GM12801 (cell line): ENCODE data around the gene AGBL4.

Source experiments
- TF ChIP-seq, protein P1 (sequence below): IDR thresholded peaks from one replicate; pipeline ENCODE4 v1.5.1; 2011; ENCODE audit warnings: control low read depth; ENCODE audit not compliant: insufficient read length; ENCODE audit errors: extremely low read depth

The AGBL4 gene

DNA sequence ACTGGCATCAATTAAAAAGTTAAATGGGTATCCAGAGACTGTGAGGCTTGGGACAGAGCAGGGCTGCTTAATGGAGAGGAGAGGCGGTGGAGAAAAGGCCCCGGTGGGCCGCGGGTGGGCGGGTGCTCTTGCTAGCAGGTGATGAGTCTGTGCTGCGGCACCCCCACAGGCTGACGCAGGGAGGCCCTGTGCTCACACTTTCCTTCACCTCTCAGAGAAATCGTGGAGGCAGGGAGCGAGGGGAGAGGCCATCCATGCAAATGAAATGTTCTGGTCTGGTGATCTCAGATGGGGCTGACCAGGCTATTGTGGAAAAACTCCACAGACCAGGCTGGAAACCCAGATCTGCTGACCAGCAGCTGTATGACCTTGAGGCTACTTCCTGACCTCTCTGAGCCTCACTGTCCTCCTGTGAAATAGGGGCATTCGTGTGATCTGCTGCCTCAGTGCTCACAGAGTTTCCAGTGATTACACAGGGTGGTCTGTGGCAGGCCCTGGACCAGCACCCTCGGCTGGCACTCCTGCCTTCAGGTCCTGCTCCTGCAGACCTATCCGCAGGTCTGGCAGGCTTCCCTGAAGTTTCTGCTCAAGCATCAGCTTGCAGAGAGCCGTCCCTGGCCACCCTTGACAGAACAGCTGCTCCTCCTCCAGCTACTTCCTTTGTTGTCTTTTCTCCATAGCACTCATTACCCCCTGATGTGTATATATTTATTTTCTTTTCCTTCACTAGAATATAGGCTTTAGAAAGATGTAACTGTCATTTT is 1336.3 kb downstream of the AGBL4 start:
- TF ChIP-seq, protein P1, sequence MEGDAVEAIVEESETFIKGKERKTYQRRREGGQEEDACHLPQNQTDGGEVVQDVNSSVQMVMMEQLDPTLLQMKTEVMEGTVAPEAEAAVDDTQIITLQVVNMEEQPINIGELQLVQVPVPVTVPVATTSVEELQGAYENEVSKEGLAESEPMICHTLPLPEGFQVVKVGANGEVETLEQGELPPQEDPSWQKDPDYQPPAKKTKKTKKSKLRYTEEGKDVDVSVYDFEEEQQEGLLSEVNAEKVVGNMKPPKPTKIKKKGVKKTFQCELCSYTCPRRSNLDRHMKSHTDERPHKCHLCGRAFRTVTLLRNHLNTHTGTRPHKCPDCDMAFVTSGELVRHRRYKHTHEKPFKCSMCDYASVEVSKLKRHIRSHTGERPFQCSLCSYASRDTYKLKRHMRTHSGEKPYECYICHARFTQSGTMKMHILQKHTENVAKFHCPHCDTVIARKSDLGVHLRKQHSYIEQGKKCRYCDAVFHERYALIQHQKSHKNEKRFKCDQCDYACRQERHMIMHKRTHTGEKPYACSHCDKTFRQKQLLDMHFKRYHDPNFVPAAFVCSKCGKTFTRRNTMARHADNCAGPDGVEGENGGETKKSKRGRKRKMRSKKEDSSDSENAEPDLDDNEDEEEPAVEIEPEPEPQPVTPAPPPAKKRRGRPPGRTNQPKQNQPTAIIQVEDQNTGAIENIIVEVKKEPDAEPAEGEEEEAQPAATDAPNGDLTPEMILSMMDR = no peak

DNA sequence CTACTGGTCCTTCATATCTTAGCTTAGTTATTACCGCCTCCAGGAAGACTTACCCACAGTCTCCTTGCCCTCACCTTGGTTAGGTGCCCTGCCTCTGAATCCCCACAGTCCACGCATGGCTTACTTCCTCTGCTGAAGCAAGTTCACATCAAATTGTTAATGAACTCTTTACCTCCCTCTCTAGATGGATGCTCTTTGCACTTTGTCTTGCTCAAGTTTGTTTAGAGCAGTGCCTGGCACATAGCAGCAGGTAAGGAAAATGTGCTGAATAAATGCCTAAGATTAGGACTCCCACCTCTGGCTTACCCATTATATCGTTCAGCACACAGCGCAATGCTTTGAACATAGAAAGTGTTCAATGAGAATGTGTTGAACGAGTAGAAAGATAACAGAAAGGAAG is 1337.6 kb downstream of the AGBL4 start:
- TF ChIP-seq, protein P1 = no peak

DNA sequence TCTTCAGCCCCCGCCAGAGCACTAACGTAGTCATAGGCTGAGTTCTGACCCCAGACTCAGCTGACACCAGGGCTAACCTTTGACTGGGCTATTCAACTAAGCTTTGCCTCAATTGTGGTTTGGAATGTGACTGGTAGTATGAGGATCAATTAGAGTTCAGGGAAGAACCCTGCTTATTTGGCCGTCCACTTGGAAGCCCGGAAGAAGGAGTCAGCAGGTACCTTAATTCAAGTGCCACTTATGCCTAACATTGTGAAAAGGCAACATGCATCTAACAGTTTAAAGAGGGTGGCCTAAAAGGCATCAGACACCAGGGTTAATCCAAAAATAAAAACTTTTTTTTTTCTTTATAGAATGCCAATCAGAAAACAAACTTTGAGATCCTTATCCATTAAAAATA is 1339.4 kb downstream of the AGBL4 start:
- TF ChIP-seq, protein P1 = no peak

DNA sequence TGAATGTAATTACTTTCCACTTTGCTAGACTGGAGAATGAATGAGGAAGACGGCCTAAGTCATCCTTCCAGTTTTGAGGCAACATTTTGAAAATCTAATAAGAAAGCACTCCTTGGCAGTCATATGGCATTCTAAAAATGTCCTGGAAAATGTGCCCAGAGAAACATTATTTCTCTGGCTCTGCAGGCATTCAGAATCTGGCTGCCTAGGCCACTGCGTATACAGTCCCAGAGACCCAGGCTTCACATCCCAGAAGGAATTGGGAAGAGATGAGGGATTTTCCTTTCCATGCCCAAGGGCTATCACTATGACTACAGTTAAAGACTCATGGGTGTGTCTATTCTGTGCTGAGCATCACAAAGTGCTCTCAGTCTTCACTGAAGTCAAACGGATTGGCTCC is 1339.9 kb downstream of the AGBL4 start:
- TF ChIP-seq, protein P1 = no peak

DNA sequence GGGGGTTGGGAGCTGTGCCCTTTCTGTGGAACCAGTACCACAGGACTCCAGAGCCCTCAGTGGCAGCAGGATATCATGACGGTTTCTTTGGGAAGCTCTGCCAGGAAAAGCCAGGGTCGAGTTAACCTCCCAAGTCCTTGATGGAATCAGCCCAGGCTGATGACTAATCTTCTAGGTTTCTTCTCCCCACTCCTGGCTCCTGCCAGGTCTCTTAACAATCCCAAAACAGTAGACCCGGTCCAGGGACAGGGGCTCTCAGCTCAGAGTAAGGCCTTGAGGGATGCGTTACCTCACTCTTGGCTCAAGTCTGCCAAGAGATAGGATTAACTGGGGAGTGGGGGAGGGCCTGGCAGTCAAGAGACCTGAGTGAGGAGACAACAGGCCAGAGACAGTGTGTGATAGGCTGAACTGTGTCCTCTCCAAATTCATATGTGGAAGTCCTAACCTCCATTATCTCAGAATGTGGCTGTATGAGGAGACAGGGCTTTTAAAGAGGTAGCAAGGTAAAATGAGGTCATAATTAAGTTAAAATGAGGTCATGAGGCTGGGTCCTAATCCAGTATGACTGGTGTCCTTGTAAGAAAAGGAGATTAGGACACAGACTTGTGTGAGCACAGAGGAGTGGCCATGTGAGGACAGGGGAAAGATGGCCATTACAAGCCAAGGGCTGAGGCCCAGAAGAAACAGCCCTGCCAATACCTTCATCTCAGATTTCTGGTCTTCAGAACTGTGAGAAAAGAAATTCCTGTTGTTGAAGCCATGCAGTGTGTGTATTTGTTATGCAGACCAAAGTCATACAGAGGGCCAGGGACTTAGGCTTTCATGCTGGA is 1342.1 kb downstream of the AGBL4 start:
- TF ChIP-seq, protein P1 = no peak

DNA sequence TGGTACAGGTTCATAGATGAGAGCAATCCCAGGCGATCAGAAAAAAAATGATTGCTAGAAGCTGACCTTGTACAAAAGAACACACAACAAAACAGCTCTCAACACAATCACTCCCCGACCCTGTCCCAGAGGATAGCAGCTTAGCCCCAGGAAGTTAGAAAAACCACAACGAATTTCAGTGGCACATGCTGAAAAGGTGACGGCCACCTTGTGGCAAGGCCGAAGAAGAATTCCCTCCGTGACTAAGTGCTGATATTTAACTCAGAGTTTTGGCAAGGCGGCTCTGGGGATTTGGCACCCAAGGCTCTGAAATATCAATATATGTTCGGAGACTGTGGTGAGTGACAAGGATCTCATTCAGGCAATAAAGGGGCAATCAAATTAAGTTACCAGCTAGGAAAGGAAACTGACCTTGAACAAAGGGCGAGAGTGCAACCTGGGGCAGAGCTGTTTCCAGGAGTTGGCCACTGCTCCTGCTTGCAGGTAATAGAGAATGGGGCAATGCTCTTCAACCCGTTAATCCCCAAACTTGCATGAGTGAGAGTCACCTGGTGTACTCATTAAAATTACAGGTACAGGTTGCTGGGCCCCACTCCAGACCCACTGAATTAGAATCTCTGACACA is 1343.2 kb downstream of the AGBL4 start:
- TF ChIP-seq, protein P1 = no peak

DNA sequence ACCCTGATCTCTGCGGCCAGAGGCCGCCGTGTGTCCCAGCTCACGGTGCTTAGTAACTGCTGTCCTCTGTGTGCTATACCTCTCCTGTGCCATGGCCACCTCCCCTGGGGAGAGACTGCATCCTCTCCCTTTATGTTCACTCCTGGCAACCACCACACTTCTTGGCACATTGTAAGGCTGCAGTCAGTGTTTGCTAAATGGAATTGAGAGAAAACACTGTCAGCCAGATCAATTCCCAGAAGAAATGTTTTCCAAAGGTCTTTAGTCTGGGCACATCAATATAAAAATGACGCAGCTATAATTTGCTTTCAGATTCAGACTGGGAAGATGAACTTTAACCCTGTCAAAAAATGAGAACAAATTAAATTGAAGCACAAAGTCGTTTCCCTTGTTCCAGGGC is 1343.9 kb downstream of the AGBL4 start:
- TF ChIP-seq, protein P1 = no peak
